Ecto neural progenitor cell (in vitro differentiated cells): ENCODE measurements around the gene SMU1.
"Not testable (repeated sequence)": the region's sequence is repeated elsewhere in the genome, so short reads cannot be mapped to it uniquely, and the experiment has no call there.

Experiments used
- DNase-seq: peaks from one replicate; pipeline ENCODE4 v3.0.0-alpha.2; 2018; ENCODE audit warnings: low spot score

The SMU1 gene

GRCh38 chr9:33105504-33105903 lies 29.0 kb upstream of the SMU1 start:
- DNase-seq: no peak

GRCh38 chr9:33104401-33104800 lies 27.9 kb upstream of the SMU1 start:
- DNase-seq: no peak

- DNase-seq: peak; percentile 8
Observed at GRCh38 chr9:33103501-33104281, 27.2 kb upstream of the SMU1 start.

GRCh38 chr9:33102551-33103210 lies 26.2 kb upstream of the SMU1 start:
- DNase-seq: peak; percentile 30

GRCh38 chr9:33101104-33101951 lies 24.9 kb upstream of the SMU1 start:
- peak; percentile 13 for DNase-seq

GRCh38 chr9:33099754-33100153 lies 23.3 kb upstream of the SMU1 start:
- no peak for DNase-seq

GRCh38 chr9:33097192-33097591 lies 20.7 kb upstream of the SMU1 start:
- no peak for DNase-seq

GRCh38 chr9:33092634-33093033 lies 16.2 kb upstream of the SMU1 start:
- DNase-seq: no peak

- not testable (repeated sequence) for DNase-seq
Observed at GRCh38 chr9:33085672-33086071, 9.2 kb upstream of the SMU1 start.

- DNase-seq: no peak
Observed at GRCh38 chr9:33082538-33083326, 6.3 kb upstream of the SMU1 start.

GRCh38 chr9:33082128-33082527 lies 5.7 kb upstream of the SMU1 start:
- DNase-seq: no peak

GRCh38 chr9:33081128-33081851 lies 4.8 kb upstream of the SMU1 start:
- DNase-seq: peak; percentile 61

GRCh38 chr9:33080534-33080933 lies 4.1 kb upstream of the SMU1 start:
- no peak for DNase-seq

GRCh38 chr9:33068991-33069390 lies 7.5 kb downstream of the SMU1 start:
- DNase-seq: no peak

GRCh38 chr9:33065157-33066076 lies 11.1 kb downstream of the SMU1 start:
- no peak for DNase-seq

GRCh38 chr9:33051144-33051543 lies 25.3 kb downstream of the SMU1 start:
- DNase-seq: no peak

GRCh38 chr9:33049680-33050361 lies 26.7 kb downstream of the SMU1 start:
- DNase-seq: no peak

- DNase-seq: no peak
Observed at GRCh38 chr9:33048054-33048465, 28.4 kb downstream of the SMU1 start.

- no peak for DNase-seq
Observed at GRCh38 chr9:33046061-33046460, 30.4 kb downstream of the SMU1 start.
